ENCODE results near the gene CXCL8.
A peak's percentile ranks its signal among the peaks of the same experiment; 100 is the strongest.
"Not testable (repeated sequence)": the region's sequence is repeated elsewhere in the genome, so short reads cannot be mapped to it uniquely, and the experiment has no call there.

CXCL8 gene

GRCh38 chr4:73740353-73740778 lies at the start of gene CXCL8:
CXCL8 (plus strand) TSS chr4:73740569; CDS start chr4:73740659, 90 bp downstream.
- DNase-seq (ENCODE audit: low spot score) = no peak

DNA sequence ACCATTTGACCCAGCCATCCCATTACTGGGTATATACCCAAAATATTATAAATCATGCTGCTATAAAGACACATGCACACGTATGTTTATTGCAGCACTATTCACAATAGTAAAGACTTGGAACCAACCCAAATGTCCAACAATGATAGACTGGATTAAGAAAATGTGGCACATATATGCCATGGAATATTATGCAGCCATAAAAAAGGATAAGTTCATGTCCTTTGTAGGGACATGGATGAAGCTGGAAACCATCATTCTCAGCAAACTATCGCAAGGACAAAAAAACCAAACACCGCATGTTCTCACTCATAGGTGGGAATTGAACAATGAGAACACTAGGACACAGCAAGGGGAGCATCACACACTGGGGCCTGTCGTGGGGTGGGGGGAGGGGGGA lies 49.2 kb upstream of the CXCL8 start:
- not testable (repeated sequence) for DNase-seq (ENCODE audit: low spot score)

- DNase-seq (ENCODE audit: low spot score) = no peak
Observed at GRCh38 chr4:73691759-73692158, 48.6 kb upstream of the CXCL8 start.

GRCh38 chr4:73692254-73692653 lies 48.1 kb upstream of the CXCL8 start:
- no peak for DNase-seq (ENCODE audit: low spot score)

DNA sequence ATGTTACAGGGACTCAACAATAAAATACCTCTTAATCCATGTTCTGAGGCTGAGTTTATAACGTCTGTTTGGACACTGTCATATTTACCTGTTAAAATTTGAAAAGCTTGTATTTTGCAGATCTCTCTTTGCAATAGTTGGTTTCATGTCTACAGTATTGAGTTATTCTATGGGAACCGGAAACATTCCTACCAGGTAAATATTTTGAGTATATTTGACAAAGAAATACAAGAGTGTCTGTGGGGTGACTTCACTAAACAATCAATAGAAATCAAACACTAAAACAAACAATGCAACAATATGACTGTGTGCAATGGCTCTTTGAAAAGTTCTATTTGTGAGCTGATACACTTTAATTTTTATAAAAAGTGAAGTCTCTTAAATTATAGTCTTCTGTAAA lies 47.7 kb upstream of the CXCL8 start:
- no peak for DNase-seq (ENCODE audit: low spot score)

DNA sequence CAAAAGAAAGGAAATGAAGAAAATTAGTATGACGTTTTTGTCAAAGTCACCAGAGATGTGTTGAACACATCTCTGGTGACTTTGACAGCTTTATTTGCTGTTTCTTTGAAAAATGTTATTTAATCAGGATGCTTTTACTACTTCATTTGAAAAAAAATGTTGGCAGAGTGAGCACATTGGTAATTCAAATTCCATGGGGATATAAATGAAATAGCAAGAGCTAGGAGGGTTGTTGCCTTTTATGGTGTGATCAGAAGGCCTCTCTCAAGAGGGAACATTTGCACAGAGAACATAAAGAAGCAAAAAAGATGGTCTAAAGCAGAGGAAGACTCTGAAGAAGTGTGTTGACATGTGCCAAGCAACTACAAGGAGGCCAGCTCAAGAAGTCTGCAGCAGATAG lies 46.6 kb upstream of the CXCL8 start:
- DNase-seq (ENCODE audit: low spot score) = no peak

DNA sequence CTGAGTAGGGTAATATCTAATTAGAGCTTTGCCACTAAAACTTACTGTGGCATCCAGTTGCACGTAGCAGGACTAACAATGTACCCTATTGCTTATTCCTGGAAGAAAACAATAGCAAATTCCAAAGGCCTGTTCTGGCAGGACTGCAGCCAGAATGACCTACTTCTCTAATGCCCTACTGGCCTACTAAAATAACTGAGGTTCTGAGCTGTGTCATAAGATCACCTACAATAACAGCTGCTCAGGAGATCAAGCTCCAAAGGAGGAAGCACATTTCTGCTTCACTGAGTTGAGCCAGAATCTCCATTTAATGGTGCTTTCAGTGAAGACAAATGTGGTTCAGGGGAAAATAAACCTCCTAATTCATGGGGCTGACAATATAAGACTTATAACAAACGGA lies 42.2 kb upstream of the CXCL8 start:
- no peak for DNase-seq (ENCODE audit: low spot score)

GRCh38 chr4:73701116-73701515 lies 39.3 kb upstream of the CXCL8 start:
- DNase-seq (ENCODE audit: low spot score) = no peak

- DNase-seq (ENCODE audit: low spot score) = no peak
Observed at GRCh38 chr4:73702796-73703287, 37.5 kb upstream of the CXCL8 start.

DNA sequence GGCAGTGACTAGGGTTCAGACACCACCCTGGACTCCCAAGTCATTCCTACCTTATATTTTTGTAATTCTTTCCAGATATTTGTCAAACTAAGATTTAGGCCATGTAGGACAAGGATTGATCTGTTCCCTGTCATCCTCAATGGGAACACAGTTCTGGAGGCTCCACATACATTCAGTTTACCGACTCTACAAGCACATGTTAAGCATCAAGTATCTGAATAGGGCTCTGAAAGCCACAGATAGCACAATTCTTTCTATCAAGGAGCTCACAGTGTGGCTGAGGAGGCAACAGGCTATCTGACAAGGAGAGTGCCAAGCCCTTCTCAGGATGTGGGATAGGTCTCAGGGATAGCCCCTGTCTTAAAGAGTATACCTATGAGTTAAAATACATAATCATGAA lies 37.0 kb upstream of the CXCL8 start:
- DNase-seq (ENCODE audit: low spot score) = no peak

- peak; percentile 67 for DNase-seq (ENCODE audit: low spot score)
Observed at GRCh38 chr4:73704314-73705055, 35.9 kb upstream of the CXCL8 start.

DNA sequence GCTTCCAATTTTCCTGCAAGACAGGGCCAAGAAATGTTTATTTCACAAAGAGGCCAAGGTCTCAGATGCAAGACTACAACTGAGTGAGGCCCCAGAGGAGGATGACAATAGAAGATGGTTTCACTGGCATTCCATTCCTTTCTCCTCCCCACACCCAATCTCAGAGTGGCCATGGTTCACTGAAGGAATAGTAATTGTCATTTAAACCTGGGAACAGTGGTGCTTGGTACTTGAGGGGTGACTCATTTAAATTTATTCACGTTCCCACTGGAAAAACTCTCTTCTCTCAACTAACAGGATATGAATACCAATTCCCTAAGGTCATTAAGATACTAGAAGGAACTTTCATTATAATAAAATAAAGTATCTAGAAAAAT lies 35.3 kb upstream of the CXCL8 start:
- no peak for DNase-seq (ENCODE audit: low spot score)

GRCh38 chr4:73705721-73706120 lies 34.6 kb upstream of the CXCL8 start:
- no peak for DNase-seq (ENCODE audit: low spot score)

- no peak for DNase-seq (ENCODE audit: low spot score)
Observed at GRCh38 chr4:73706811-73707210, 33.6 kb upstream of the CXCL8 start.

- DNase-seq (ENCODE audit: low spot score) = no peak
Observed at GRCh38 chr4:73707269-73707875, 33.0 kb upstream of the CXCL8 start.

- peak; percentile 53 for DNase-seq (ENCODE audit: low spot score)
Observed at GRCh38 chr4:73707918-73708577, 32.3 kb upstream of the CXCL8 start.

GRCh38 chr4:73709451-73710033 lies 30.8 kb upstream of the CXCL8 start:
- DNase-seq (ENCODE audit: low spot score) = no peak

GRCh38 chr4:73710094-73710493 lies 30.3 kb upstream of the CXCL8 start:
- no peak for DNase-seq (ENCODE audit: low spot score)

DNA sequence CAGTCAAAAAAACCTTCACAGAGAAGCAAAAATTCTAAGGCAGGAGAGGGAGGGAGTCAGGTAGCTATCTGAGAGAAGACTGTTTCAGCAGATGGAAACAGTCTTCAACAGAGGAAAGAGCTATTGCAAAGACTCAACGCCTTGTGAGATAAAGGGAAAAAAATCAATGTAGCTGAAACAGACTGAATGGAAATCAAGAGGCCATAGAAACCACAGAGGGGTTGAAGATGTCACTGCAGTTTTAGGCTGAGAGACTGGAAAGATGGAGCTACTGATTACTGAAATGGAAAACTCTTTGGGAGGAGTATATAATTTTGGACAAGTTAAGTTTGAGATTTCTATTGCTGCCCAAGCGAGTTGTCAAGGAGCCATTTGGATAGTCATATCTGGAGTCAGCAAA lies 28.4 kb upstream of the CXCL8 start:
- no peak for DNase-seq (ENCODE audit: low spot score)

DNA sequence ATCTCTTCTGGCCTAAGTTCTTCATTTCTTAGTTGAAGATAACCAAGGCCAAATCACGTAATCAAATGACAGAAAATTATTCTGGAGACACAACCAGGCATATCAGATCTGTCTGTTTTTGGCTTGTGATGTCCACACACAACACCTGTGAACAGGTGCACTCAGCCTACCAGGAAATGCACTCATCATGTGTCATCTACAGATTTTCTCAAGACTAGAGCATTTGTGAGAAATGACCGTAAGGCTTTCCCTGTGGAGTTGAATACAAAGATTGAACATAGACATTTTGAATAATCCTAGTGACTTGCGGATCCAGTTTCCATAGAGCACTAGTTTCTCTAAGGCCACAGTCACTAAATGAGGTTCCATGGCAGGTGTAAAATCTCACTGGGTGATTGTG lies 26.7 kb upstream of the CXCL8 start:
- DNase-seq (ENCODE audit: low spot score) = no peak

DNA sequence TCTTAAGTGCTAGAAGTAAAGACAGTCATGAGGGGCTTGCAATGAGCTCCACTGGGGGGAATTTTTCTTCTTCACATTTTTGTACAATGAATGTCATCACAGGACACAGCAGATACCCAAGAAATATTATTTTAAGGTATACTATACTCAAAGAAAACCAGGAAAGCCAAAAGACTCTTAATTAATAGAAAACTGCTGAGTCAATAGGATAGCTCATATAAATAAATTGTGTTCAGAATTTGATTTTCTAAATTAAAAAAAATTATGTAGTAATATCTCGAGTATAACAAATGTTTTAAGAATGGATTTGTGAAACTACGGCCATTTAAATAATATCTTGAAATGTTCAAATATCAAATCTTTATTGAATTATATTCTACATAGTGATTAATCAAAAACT lies 25.7 kb upstream of the CXCL8 start:
- DNase-seq (ENCODE audit: low spot score) = no peak

GRCh38 chr4:73715659-73716058 lies 24.7 kb upstream of the CXCL8 start:
- no peak for DNase-seq (ENCODE audit: low spot score)

Measured in activated CD4-positive, alpha-beta T cell treated with anti-CD3 and anti-CD28 coated beads, Interleukin-2, Interleukin-4, amounts not matched to agents 100 ng/mL and 50 ng/mL, durations not matched to agents 16 hours and 8 hours (primary cell).